GM18498 (cell line): ENCODE measurements around the gene NPPB.

Experiments
- ATAC-seq: cut with Tn5 transposase; IDR thresholded peaks from one replicate; pipeline ENCODE4 v1.9.1; 2021; ENCODE audit warnings: mild to moderate bottlenecking, moderate library complexity; ENCODE audit not compliant: unreplicated experiment

Gene NPPB

DNA sequence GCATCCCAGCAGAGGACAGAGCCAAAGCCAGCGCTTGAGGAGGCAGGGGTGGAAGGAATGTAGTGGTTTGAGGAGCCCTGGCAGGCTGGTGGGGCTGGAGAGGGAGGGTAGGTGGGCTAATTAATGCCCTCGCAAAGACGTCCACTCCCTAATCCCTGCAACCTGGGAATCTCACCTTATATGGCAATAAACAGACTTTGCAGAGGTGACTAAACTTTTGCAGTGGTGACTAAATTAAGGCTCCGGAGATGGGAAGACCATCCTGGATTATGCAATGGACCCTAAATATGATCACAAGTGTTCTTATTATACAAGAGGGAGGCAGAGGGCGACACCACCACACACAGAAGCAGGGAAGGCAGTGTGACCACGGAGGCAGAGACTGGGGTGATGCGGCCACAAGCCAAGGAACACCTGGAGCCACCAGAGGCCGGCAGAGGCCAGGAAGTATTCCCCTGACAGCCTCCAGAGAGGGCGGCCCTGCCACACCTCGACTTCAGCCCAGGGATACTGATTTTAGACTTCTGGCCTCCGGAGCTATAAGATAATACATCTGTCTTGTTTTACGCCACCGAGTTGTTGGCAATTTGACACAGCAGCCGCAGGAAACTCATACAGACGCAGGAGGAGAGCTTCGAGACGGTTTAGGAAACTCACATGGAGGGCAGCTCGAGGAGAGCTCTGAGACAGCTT, 23.1 kb upstream of the NPPB start:
- no peak for ATAC-seq

DNA sequence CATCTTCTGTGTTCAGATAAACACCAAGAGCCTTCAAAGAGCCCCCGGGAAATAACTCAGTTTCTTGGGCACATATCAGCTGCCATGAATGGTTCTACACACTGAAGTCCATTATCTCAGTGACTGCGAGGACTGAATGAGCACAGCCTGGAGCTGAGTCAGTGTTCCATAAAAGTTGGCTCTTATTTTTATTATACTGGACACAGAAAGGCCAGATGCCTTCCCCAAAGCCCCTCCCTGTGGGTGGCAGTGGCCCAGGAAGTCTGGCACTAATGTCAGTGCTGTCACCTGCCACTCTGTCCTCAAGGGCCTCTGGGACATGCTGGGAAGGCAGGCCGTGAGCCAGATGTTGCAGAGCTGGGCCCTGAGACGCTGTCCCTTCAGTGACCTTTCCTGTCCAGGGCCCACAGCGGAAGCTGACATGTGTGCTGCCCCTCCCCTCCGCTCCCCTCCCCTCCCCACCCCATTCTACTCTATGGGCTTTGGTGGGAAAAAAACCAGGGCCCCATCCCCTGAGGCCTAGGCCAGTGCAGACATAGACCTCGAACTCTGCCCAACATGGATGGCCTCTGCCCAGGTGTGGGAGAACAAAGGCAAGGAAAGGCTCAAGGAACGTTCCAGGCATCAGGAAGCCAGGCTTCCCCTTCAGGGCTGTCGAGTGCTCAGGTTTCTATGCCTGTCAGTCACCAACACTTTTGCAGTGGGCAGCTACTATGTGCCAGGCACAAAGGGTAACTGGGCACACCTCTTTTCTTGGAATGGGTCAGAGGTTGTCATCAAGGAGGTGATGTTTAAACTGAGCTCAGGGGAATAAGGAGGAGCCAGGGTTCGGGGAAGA, 22.4 kb upstream of the NPPB start:
- ATAC-seq, result no peak

- ATAC-seq, result no peak
These were observed 21.4 kb upstream of the NPPB start for GRCh38 chr1:11880181-11880575.

DNA sequence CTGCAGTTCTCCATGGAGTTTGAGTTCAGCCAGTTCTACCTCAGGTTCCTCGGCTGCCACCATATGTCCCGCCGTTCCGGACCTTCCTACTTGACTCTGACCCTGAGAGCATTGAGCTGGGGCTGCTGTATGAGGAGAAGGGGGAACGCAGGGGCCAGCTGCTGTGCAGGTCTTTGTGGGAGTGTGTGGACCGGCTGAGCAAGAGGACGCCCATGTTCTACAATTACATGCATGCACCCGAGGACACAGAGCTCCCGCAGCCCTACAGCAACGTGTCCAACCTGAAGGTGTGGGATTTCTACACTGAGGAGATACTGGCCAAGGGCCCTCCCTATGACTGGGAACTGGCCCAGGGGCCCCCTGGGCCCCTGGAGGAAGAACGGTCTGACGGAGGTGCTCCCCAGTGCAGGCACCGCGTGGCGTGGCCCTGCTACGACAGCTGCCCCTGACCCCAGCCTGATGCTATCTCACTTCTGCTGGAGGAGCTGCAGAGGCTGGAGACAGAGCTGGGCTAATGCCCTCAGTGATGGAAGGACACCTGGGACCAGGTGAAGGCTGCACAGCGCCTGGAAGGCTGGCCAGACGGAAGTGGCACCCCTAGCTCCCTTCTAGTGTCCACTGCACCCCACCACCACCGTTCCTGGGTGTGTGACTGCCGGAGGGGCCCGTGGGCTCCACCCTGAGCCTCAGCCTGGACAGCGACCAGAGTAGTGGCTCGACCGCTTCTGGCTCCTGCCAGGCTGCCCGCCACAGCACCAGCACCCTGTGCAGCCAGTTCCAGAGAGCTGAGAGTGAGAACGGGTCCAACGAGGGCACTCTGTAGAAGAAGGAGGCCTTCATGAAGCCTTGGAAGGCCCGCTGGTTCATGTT, 20.8 kb upstream of the NPPB start:
- no peak for ATAC-seq

GRCh38 chr1:11878891-11879190, 20.1 kb upstream of the NPPB start:
- ATAC-seq, result no peak

DNA sequence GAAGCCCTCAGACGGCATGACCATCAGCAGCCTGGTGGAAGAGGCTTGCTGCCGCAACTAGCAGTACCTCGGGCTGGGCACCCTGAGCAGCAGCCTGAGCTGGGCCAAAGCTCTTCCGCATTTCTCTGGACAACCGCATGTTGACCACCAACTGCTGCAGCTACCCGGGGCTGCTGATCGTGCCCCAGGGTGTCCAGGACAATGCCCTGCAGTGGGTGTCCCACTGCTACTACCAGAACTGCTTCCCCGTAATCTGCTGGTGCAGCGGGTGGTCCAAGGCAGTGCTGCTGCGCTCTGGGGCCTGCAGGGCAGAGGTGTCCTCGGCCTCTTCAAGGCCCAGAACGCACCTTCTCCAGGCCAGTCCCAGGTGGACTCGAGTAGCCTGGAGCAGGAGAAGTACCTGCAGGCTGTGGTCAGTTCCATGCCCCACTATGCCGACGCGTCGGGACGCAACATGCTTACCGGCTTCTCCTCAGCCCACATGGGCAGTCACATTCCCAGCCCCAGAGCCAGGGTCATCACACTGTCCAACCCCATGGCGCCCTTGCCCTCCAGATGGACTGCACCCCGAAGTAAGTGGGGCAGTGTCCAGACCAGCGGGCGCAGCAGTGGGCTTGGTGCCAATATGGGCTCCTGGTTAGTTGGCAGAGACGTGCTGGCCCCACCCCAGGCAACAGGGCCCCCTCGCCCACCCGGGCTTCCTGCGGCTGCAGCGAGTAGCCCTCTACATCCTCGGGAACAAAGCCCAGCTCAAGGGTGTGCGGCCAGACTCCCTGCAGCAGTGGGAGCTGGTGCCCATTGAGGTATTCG, 19.5 kb upstream of the NPPB start:
- ATAC-seq, result no peak

- no peak for ATAC-seq
These were observed 18.3 kb upstream of the NPPB start for GRCh38 chr1:11877074-11877473.

DNA sequence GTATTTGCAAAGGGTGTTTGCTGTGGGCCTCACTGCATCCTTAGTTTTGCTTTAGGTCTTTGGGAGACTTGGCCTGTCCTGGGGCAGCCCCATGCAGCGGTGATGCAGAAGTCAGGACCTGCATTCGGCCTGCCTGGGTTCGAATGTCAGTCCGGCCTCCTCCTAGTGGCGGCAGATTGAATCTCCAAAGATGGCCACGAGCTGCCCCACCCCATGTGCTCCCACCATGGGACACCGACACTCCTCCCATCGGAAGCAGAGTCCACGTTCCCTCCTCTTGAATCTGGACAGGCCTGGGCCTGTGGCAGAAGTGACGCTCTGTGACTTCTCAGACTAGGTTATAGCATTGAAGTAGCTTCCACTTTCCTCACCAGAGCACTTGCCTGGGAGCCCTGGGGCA, 16.3 kb upstream of the NPPB start:
- no peak for ATAC-seq

DNA sequence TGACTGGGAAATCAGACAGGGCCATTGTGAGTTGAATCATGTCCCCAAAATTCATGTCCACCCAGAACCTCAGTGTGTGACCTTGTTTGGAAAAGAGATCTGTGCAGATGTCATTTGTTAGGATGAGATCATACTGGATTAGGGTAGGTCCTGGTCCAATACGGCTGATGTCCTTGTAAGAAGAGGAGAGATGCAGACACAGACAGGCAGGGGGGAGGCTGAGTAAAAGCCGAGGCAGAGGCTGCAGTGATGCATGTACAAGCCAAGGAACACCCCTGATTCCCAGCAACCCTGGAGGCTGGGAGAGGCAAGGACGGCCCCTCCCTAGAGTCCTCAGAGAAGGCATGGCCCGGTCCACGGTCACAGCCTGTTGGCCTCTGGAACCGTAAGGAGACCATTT, 15.9 kb upstream of the NPPB start:
- ATAC-seq, result no peak

DNA sequence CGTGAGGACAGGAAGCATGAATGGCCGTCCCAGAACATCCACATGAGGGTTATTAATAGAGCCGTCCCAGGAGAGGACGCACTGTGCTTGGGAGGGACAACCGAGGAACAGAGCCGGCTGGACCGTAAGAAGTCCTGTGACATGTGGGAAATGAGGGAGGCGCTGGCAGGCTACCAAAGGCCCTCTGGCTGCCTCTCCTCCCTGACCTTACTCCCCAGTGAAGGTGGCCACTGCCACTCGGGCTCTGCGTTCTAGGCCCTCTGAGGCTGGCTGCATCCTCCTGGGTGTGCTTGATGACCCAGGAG, 15.5 kb upstream of the NPPB start:
- ATAC-seq, result no peak

DNA sequence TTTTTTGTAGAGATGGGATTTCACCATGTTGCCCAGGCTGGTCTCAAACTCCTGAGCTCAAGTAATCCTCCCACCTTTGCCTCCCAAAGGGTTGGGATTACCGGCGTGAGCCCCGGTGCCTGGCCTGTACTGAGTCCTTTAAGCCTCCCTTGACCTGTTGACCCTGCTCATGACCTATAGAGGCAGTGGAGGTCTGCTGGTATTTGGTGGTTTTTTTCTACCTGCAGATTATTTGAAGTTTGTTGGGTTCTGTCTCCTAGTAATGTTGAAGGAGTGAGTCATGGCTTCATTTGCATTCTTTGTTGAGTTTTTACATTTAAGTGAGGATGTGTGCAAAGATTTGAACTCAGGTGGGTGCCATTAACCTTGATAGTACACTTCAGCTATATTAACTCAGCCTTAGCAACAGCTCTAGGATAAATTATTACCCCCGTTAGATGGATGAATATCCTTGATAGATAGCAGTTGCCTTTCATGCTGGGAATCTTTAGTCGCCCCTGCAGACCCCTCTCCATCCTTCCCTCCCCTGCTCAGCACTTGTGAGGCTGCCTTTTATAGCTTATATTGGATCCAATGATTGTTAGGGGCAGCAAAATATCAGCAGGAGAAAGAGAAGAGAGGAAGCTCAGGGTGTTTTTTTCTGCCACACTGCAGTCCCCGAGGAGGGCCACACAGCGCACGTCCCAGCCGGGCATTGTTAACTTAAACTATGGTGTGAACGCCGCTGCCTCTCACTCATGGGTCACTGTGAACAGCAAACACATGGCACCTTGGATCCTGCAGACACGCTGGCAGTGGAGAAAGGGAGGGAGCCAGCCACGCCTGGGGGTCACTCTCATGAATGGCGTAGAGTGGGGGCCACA, 14.9 kb upstream of the NPPB start:
- ATAC-seq, result no peak

- no peak for ATAC-seq
These were observed 13.8 kb upstream of the NPPB start for GRCh38 chr1:11872545-11872944.

GRCh38 chr1:11869650-11870207, 11.0 kb upstream of the NPPB start:
- ATAC-seq, result no peak

- ATAC-seq, result no peak
These were observed 10.4 kb upstream of the NPPB start for GRCh38 chr1:11869104-11869503.

DNA sequence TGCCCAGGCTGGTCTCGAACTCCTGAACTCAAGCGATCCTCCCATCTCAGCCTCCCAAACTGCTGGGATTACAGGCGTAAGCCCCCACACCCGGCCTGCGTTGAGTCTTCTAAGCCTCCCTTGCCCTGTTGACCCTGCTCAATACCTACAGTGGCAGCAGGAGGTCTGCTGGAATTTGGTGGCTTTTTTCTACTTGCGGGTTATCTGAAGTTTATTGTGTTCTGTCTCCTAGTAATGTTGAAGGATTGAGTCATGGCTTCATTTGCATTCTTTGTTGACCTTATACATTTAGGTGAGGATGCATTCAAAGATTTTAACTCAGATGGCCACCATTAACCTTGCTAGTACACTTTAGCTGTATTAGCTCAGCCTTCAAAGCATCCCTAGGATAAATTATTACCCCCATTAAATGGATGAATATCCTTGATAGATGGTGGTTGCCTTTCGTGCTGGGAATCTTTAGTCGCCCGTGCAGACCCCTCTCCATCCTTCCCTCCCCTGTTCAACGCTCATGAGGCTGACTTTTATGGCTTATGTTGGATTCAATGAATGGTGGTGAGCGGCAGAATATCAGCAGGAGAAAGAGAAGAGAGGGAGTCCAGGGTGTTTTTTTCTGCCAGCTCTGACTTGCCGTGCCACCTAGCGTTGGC, 9.7 kb upstream of the NPPB start:
- ATAC-seq, result no peak

DNA sequence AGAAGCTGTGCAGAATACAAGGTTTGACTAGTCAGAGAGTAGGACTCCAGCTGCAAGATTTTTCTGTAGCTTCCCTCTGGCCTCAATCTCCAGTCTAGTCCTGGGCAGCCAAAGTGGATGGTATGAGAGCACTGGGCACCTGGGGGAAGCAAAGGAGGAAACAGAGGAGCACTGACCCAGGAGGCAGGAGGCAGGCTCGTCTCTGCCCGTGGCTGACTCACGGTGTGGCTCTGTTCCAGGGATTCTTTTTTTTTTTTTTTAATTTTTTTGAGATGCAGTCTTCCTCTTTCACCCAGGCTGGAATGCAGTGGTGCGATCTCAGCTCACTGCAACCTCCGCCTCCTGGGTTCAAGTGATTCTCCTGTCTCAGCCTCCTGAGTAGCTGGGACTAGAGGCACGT, 4.1 kb upstream of the NPPB start:
- ATAC-seq, result no peak

DNA sequence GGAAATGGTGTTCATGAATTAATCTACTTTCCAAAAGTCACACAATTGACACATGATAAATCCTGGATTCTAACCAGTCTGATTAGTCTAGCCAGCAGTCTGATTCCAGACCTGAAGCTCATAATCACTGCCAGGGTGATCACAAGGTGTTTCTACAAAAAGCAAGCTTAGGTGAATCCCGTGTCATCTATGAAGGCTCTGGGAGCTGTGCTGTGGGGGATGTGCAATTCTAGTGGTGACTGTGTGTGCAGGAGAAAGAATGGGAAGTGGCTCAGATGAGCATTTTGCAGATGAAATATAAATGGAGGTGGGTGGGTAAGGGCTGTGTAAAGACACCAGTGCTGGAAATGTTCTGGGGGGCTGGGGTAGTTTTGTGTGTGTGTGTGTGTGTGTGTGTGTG, 1.8 kb upstream of the NPPB start:
- no peak for ATAC-seq

DNA sequence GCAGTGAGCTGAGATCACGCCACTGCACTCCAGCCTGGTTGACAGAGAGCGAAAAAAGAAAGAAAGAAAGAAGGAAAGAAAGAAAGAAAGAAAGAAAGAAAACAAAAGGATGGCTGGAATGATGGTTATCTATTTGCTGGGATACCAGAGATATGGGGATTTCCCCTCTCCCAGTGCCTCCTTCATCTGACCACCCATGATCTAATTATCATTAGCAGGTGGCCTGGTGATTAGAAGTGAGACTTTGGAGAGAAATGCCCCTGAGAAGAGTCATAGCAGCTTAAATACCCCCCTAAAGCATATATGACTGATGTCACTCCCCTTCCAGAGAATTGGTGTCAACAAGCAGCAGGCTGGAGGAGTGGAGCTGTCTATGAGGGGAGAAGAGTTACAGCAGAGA, 1.3 kb upstream of the NPPB start:
- no peak for ATAC-seq
